Non-pigmented ciliary epithelial cell (primary cell): ENCODE measurements around the gene PFDN2.
"Not testable (repeated sequence)": the region's sequence is repeated elsewhere in the genome, so short reads cannot be mapped to it uniquely, and the experiment has no call there.

Source experiments
- DNase-seq: peaks from one replicate; pipeline ENCODE4 v3.0.0-alpha.2; 2010; ENCODE audit warnings: low read depth

PFDN2 gene

DNA sequence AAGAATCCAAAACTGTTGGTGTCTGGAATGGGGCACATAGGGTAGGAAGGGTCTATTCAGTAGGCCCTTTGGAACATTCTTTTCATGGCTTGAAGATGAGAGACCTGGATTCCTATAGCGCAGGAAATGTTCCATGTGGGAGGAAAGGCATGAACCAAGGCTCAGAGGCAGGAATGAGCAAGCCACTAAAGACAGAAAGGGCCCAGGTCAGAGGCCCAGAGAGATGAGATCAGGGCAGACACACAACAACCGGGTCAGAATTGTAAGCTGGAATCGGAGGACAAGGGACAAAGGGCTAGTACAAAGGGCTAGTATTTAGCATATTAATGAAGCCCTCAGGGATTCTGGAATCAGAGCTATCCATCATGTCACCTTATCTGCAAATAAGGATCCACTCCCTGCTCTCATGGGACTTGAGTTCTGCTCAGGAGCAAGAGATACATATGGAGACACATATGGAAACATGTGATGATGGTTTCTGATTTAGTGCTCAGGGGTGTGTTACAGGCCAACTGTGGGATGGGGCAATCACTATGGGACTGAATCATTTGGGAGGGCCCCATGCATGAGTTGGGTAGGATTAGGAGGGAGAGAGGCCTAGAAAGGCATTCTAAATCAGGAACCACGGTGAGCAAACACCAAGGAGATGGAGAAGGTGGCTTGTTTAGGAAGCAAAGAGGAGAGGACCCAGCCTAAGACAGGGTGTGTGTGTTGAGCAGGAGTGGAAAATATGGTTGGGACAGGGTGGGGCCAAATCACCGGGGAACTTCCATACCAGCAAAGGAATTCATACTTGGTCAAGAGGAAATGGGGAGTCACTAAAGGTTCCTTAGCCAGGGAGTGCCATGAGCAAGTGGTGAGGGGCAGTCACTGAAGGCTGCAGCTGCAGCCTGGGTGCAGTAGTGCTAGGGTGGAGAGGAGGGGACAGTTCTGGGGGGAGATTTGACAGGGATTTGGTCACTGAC is 37.1 kb downstream of the PFDN2 start:
- DNase-seq, result no peak

DNA sequence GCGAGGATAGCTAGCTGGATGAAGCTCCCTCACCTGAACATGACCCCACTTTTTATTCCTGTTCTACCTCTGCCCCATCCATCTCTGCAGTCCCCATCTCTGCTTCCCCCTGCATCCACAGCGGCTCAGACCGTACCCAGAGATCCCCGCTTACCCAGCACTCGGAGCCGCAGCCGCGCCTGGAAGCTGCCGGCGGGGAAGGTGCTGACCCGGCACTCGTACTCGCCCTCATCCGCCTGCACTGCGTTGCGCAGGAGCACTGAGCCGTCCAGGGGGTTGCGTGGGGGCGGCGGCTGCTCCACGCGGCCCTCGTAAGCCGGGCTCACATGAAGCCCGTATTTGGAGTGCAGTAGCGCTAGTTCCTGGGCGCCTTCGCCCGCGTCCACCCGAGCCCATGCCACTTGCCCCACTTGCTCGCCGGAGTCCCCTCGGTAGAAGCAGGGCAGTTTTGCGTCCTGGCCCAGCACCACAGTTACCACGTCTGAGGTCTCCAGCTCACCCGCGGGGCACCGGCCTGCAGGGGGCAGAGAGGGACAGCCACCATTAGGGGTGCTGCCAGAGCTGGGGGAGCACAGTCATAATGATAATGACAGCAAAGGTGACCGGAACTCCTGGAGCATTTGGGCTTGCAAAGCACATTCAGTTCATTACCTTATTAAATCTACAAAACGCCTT is 38.3 kb downstream of the PFDN2 start:
- DNase-seq, result no peak

DNA sequence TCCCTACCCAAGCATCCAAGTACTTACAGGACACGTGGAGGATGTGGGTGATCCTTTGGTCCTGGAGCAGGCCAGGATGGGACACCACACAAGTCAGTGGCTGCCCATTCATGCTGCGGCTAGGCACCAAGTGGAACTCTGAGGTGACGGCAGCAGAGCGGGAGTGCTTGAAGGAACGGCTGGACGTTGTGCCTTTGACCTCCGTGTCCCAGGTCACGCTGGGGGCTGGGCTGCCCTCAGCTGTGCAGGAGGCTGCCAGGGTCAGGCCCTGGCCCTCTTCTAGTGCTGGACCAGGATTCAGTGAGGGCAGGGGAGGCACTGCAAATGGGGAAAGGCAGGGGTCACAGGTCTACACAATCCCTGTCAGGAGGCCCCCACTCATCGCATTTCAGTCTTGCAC is 40.4 kb downstream of the PFDN2 start:
- no peak for DNase-seq

DNA sequence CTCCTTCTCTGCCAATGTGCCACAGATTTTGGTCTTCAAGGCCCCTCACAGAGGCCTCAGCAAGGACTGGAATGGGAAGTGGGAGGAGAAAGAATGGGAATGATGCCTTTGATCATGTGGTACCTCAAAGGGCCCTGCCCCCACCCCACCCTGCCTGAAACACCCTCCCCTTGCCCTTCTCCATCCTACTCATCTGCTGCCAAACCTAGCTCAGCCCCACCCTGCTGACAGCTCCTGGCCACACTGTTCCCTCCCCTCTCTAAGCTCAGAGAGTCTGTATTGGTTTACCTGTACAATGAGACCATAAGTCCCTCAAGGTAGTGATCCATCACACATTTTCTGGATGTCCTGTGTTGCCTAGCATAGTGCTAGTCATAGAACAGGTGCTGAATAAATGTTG is 41.4 kb downstream of the PFDN2 start:
- DNase-seq, result no peak

DNA sequence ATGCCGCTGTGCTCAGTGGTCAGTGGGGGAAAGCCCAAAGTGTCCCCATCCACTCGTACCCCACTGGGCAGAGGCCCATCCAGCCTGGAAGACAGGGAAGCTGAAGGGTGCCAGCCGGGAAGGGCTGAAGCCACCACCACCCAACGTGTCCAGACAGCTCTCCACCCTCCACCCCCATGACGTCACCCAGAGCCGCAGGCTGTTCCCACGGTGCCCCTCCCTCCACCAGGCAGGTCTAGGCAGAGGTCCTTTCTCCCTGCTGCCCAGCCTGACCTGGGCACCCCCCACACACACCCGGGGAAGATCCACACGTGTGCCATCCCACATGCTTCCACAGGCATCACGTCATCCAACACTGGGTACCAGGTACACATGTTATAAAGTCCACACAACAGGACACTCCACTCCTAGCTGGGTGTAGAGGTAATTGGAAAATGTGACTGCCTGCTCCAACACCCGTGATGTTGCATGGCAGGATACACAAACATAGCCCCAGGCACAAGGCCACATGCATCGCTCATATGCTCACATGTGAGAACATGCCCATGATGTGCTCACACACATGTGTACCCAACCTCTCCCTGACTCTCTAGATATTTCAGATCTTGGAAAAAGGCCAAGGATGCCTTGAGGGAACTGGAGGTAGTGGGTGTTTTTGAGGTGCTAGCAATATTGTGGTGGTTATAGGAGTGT is 43.0 kb downstream of the PFDN2 start:
- DNase-seq, result no peak

DNA sequence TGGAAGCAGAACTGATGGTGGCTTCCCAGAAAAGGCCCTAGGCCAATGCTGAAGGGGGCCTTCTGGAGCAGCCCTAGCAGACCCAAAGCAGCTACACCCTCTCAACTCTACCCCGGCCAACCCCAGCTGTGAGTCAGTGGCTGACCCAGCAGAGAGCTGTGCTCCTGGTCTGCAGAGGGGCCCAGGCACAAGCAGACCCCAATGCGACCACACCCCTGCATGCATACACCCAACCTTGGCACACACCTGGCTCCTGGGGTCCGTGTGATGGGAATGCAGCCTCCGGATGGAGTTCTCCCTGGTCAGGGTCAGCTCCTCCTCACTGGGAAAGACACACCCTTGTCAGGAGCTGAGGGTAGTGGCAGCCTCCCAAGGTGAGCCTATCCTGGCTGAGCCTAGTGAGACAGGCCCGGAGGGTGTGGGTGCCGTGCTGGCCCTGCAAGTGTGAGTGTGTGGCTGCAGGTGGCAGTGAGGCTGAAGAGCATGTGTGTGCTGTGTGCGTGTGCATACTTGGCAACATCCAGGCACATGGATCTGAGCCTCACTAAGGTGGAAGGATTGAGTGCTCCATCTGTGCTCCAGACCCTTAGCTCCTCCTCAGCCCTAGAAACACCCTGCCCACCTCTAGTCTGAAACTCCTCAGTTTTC is 44.2 kb downstream of the PFDN2 start:
- no peak for DNase-seq

DNA sequence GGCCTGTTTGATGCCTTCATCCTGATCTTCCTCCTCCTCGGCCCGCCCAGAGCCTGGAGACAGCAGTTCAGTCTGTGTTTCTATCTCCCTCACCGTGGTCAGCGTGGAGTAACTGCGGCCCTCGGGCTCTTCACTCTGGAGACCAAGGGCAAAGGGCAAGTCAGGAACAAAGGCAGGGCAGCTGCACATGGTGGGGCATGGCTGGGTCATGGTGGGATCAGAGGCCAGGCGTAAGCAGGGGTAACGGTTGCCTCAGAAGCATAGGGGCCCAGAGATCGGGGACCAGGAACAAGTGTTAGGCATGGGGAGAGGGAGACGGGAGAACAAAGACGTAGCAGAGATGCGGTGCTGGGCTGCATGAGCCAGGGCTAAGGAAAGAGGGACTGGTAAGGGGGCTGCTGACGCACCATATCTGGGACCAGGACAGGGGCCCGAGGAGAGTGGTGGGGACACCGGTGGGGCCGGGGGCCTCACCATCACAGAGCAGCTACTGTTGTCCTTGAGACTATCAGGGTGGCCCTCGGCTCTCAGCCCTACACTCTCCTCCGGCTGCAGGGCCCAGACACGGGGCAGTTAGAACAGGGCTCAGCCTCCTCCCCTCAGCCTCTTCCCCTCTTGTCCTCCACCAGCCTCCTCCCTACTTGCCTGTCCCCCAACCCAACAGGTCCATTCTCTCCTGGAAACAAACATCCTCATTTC is 44.9 kb downstream of the PFDN2 start:
- DNase-seq, result no peak

DNA sequence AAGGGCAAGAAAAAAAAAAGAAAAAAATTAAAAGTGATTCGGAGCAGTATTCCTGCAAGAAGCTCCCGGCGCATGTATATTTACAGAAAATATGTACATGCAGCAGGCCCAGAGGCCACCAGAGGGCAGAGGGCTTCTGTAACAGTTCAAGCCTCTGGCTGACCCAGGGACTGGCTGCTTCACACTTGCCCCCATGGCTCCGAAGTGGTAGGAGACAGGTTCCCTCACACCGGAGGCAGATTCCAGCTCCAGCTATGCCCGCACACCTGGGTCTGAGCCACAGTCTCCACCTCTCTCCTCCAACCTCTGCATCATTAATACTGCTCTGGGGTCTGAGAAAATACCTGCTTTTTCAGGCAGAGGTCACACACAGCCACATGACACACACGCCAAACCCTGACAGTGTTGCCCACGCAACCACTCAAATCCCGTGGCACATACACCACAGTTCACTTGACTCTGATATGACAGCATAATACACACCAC is 45.9 kb downstream of the PFDN2 start:
- DNase-seq, result no peak

DNA sequence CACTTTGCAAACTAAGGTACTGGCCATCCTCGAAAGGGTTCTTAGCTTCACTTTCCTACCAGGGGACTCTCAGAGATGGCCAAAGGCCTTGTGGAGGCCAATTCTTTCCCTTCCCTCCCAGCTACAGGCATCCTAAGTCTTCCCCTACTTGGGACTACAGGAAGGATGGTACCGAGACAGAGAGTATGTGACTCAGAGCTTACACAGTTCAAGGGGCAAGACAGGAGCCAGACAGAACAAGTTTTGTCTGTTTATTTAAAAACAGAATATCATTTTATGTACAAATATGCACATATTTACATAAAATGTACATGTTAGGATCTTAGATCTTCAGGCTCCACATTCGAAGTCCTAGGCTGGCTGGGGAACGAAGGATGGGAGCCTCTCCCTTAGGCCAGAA is 47.1 kb downstream of the PFDN2 start:
- DNase-seq, result no peak

DNA sequence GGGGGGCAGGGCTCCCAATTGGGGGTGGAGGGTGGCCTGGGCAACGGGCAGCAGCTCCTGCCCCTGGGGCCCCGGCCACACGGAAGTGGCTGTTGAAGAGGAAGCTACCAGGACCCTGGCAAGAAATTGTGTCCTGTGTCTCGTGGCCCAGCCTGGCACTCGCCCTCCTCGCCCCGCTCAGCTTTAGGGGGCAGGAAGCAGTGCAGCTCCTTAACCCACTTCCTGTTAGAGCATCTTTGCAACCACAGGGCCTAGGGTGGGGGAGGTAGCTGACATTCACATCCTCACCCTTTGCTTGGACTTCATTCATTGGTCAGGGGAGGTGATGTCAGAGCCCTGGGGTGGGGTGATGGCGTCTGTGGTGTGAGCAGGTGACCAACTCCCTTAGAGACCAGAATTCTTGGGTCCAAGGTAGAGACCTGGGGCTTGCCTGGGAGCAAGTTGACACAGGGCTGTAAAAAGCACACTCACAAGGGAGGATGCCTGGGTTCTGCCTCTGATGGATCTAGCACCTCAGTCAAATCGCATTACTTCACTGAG is 48.0 kb downstream of the PFDN2 start, which contains the start of gene ARHGAP30:
ARHGAP30 (minus strand) TSS at position 161 of the 540 bp plus-strand sequence. CDS start 267 bp downstream, outside the sequence.
- no peak for DNase-seq

DNA sequence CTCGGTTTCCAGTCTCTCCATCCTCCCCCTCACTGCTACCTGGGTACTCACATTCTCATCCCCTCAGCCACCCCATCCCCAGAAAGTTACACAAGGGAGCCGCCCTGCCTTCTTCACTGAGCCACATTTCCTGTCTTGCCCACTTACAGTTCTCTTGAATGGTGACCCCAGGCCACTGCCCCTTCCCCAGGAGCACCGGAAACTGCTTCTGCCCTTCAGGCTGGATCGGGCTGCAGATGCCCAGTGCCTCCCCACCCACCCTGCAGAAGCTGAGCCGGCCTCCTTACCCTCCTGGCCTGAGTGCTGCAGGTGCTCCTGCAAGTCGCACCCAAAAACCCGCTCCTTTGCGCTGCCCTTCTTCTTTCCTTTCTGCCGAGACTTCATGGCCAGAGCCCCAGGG is 48.6 kb downstream of the PFDN2 start:
- no peak for DNase-seq

DNA sequence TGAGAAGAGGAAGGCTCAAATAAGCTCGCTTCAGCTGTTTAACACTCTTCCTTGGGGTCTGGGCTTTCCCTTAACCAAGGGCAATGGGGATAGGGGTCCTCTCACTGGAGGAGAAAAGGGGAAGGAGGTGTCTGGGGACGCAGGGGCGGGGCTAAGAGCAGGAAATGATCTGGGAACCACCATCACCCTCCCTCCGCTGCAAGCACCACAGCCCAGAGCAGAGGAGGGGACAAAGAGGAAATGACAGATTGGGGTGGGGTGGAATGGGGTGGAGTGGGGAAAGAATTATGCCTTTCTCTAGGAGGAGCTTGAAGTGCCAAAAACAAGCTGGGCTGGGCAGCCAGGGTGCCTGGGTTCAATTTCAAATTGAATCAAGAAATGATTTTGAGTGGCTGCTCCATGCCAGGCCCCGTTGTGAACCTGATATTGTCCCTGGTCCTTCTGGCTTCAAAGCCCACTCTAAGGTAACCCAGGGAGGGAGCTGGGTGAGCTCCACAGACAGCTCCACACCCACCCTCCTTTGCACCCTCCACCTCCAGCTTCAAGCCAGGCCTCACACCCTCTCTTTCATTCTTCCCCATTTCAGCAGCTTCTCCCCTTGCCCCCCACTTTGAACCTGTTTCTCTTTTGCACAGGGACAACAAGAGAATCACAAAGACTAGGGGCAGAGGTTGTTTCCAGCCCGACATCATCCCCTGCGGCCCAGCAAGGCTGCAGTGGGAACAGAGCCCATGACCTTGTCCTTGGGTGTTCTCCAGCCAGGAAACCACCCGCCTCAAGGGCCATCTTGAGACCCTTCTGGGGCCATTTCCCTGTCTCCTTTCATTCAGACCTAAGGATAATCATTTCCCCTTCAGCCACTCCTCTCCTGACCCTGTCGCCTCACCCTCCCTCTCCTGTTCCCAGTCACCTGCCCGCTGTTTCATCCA is 49.3 kb downstream of the PFDN2 start:
- no peak for DNase-seq

DNA sequence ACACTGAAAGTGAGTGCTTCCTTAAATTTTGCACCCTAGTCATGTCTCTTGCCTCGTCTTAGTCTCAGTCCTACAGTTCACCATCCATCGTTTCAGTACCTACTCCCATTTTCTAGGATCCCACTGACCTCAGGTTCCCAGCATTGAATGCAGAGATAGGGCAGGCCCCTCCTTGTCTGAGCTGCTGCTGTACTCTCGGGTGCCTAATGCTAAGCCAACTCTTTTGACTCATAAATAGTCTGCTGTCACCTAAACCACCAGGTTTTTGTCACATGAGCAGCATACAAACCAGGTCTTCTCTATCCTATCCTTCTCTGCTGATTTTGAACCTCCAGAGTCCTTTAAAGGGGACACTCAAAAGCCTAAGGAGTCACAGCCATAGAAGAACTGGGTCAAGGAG is 51.1 kb downstream of the PFDN2 start:
- DNase-seq, result no peak

DNA sequence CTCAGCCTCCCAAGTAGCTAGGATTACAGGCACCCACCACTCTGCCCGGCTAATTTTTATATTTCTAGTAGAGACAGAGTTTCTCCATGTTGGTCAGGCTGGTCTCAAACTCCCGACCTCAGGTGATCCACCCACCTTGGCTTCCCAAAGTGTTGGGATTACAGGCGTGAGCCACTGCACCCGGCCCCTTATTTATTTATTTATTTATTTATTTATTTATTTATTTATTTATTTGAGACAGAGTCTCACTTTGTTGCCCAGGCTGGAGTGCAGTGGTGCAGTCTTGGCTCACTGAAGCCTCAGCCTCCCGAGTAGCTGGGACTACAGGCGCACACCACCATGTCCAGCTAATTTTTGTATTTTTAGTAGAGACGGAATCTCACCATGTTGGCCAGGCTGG is 52.2 kb downstream of the PFDN2 start:
- not testable (repeated sequence) for DNase-seq

DNA sequence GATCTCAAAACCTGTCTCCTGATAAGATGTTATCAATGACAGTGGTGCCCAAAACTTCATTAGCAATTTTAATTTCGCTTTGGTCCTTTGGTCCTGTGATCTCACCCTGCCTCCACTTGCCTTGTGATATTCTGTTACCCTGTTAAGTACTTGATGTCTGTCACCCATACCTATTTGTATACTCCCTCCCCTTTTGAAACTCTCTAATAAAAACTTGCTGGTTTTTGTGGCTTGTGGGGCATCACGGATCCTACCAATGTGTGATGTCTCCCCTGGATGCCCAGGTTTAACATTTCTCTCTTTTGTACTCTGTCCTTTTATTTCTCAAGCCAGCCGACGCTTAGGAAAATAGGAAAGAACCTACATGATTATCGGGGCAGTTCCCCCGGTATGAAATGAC is 53.9 kb downstream of the PFDN2 start:
- DNase-seq, result not testable (repeated sequence)

DNA sequence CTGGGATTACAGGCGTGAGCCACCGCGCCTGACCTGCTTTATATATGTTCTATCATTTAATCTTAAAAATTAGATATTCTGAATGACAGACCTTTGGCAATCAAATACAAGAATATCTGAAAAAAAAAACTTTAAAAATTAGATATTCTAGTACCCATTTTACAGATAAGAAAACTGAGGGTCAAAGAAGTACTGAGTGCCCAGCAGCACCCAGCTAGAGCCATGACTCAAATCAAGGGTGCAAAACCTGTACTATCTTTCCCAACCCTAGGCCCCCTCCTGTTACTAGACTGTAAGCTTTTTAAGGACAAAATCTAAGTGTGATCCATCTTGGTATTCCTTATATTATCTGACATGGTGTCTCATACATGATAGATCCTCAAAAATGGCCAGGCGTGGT is 56.4 kb downstream of the PFDN2 start:
- no peak for DNase-seq

DNA sequence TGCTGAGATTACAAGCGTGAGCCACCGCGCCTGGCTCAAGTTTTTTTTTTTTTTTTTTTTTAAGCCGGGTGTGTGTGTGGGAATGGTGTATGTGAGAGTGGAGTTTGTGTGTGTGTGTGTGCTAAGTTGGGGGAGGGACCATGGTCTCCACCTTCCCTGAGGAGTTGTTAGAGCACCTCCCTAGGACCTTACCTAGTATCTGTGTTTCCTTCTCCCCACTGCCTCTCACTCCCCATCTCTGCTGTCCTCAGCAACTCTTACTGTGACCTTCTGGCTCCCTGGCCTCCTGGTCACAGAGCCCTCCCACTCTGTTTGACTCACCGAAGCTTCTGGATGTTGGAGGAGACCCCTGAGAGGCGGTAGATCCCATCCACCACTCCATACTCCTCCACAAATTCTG is 58.5 kb downstream of the PFDN2 start:
- DNase-seq, result no peak

DNA sequence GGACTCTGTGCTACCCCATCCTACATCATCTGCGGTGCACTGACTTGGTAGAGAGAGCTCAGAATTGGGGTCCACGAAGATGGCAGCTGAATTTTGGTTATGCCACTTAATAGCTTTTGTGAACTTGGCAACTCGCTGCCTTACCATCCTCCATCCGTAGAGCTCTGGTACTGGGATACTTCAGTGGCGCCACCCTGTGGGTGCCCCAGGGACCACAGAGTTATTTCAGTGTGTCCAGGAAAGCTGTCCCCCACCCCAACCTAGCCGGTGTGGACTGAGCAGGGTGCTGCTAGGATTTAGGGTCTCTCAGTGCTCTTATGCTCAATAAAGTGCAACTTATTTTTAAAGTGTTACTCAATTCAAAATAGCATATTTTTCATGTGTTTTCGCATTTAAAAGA is 63.0 kb downstream of the PFDN2 start:
- no peak for DNase-seq

DNA sequence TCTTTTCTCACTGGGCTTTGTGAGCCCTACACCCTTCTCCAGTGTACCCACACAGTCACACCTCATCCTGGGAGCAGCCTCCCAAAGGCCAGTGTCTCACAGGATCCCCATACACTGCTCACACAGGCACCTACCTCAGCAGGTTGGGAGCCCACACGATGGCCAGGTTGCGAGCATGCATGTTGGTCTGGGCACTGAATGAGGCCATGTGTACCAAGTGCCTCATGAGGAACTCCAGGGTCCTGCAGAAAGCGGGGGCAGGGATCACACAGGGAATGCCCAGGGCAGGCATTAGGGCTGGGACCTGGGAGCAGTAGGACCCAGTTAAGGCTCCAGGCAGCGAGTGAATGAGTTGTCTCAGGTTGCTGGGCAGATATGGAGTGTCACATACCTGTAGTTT is 63.6 kb downstream of the PFDN2 start:
- no peak for DNase-seq

DNA sequence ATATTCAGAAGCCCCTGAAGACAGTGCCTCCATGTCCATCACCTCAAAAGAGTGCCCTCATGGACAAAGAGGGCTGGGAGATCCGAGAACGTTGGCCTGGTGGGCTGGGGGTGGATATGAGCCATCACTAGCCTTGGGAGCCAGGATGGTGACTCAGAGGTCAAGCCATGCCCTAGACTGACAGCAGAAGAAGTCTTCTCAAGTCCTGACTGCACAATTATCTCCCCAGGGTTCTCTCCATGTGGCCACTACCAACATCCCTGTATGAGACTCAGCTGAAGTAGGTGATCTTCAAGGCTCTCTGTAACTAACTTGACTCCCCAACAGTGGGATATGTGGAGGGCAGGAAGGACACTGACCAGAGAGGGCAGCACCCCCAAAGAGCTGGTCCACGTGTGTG is 64.9 kb downstream of the PFDN2 start:
- no peak for DNase-seq
